Body of pancreas (tissue), 4 donors: ENCODE results near the gene PMM2.

Source experiments
- POLR2A ChIP-seq, 3 donors: fragments of 450-650 bp; IDR thresholded peaks; one replicate each; pipeline ENCODE4 v1.6.1; 2016; ENCODE audit warnings: antibody characterized with exemption in 3 of 3, mild to moderate bottlenecking in 2 of 3
- TF ChIP-seq, protein P1 (sequence below), 7 experiments: fragments of 450-650 bp in 4 of 7; fragments of 200-600 bp in 3 of 7; sonication (generic) in 3 of 7; IDR thresholded peaks; one replicate each; pipeline ENCODE4 v1.5.1; 2016 to 2019; ENCODE audit warnings: antibody characterized with exemption in 7 of 7

DNA sequence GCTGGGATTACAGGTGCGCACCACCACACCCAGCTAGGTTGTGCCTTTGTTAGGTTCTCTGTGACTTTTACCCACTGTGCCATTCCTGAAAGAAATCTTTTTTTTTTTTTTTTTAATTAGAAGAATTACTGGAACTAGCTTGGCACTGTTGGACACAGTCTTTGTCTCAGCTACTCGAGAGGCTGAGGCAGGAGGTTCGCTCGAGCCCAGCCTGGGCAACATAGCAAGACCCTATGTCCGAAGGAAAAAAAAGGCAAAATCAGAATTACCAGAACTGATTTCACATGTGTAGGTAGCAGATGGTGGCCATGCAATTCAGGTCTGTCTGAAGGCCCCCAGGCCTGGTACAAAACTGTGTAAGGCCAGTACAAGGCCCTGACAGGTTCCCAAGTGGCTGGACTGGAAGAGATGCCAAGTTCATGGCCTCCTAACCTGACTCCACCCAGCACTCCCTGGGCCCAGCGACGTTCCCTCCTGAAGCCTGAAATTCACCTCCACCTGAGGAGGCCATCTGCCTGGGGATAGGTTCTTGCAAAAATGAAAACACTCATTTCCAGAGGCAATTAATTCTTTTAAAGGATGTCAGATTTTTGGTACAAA is 48.2 kb downstream of the PMM2 start:
- no peak for TF ChIP-seq POLR2A (IDR thresholded peaks at IDR 0.05)
- TF ChIP-seq, protein P1, sequence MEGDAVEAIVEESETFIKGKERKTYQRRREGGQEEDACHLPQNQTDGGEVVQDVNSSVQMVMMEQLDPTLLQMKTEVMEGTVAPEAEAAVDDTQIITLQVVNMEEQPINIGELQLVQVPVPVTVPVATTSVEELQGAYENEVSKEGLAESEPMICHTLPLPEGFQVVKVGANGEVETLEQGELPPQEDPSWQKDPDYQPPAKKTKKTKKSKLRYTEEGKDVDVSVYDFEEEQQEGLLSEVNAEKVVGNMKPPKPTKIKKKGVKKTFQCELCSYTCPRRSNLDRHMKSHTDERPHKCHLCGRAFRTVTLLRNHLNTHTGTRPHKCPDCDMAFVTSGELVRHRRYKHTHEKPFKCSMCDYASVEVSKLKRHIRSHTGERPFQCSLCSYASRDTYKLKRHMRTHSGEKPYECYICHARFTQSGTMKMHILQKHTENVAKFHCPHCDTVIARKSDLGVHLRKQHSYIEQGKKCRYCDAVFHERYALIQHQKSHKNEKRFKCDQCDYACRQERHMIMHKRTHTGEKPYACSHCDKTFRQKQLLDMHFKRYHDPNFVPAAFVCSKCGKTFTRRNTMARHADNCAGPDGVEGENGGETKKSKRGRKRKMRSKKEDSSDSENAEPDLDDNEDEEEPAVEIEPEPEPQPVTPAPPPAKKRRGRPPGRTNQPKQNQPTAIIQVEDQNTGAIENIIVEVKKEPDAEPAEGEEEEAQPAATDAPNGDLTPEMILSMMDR (IDR thresholded peaks at IDR 0.05) = no peak
